ENCODE measurements around the gene GPR137B. TPM values are rescaled to one million over a fixed set of nuclear protein-coding genes. Genes with fewer than 3 reads are reported as not detected.

Gene GPR137B
- total RNA-seq, 1 experiment from 2014 or later: 11.4 TPM

GRCh38 chr1:236128646-236129178, 13.6 kb upstream of the GPR137B start:
- no peaks in the 10 kb centered on the region for H3K9me3 ChIP-seq (ENCODE audit: control insufficient read depth in 1 of 2, insufficient read depth in 1 of 2, low read depth in 1 of 2, low read length in 2 of 2)
- DNase-seq (ENCODE audit: low read depth, low spot score) (no peak), ATAC-seq (no peak)
- TF ChIP-seq TCF7L2 (IDR thresholded peaks at IDR 0.05; ENCODE audit: borderline replicate concordance, extremely low read depth, insufficient read depth, insufficient read length) (no peak), POLR2A (IDR thresholded peaks at IDR 0.05; ENCODE audit: borderline replicate concordance, extremely low read depth, insufficient read depth, insufficient read length) (no peak), FOSL1 (IDR thresholded peaks at IDR 0.05; ENCODE audit: low read depth) (no peak), EZH2phosphoT487 (IDR thresholded peaks at IDR 0.05; ENCODE audit: borderline replicate concordance) (no peak), YY1 (IDR thresholded peaks at IDR 0.05; ENCODE audit: extremely low read depth, insufficient replicate concordance, low read depth, low read length) (no peak), SP1 (IDR thresholded peaks at IDR 0.05; ENCODE audit: low read depth) (no peak), ZFX (IDR thresholded peaks at IDR 0.05) (no peak), EGR1 (IDR thresholded peaks at IDR 0.05; ENCODE audit: low read depth) (no peak), SRF (IDR thresholded peaks at IDR 0.05; ENCODE audit: low read depth) (no peak), ELF1 (IDR thresholded peaks at IDR 0.05; ENCODE audit: borderline replicate concordance, low read depth) (no peak), CBX3 (IDR thresholded peaks at IDR 0.05; ENCODE audit: low read depth) (no peak), MAX (IDR thresholded peaks at IDR 0.05) (no peak), REST (IDR thresholded peaks at IDR 0.05; ENCODE audit: low read depth) (no peak), RAD21 (IDR thresholded peaks at IDR 0.05; ENCODE audit: low read depth) (no peak), CEBPB (IDR thresholded peaks at IDR 0.05; ENCODE audit: low read depth) (no peak), POLR2AphosphoS5 (IDR thresholded peaks at IDR 0.05; ENCODE audit: low read depth, low read length) (no peak), ATF3 (IDR thresholded peaks at IDR 0.05) (no peak)
- no peaks in the 10 kb centered on the region for H4K20me1 ChIP-seq (ENCODE audit: insufficient read depth)
- no peak overlapping the region for H3K9ac ChIP-seq (ENCODE audit: low read length)
- no peaks in the 10 kb centered on the region for H3K9me2 ChIP-seq (ENCODE audit: insufficient read depth)
- H3K79me2 ChIP-seq (ENCODE audit: insufficient read depth, low read length): no peaks in the 10 kb centered on the region
- ChIA-PET POLR2A (no interaction called here), CTCF (no interaction called here), RAD21 (ENCODE audit: low non-redundant PET in 1 of 2, low total read pairs in 2 of 2, uncharacterized antibody in 2 of 2, unreplicated experiment in 2 of 2) (no interaction called here)
- H3K27ac ChIP-seq (ENCODE audit: low read depth, low read length): no peak overlapping the region
- H2AFZ ChIP-seq (ENCODE audit: low read depth, low read length, poor library complexity, severe bottlenecking): no peak overlapping the region
- no peaks in the 10 kb centered on the region for H3K27me3 ChIP-seq (ENCODE audit: insufficient read depth, low read length)
- no peaks in the 10 kb centered on the region for H3K36me3 ChIP-seq (ENCODE audit: control insufficient read depth in 1 of 2, insufficient read depth in 2 of 2, low read length in 2 of 2)
- no peak overlapping the region for H3K4me2 ChIP-seq (ENCODE audit: low read length)
- no TSS peak for BruUV-seq (replicated peaks)
- no peak overlapping the region for H3K4me3 ChIP-seq (replicated peaks in 1 of 2; ENCODE audit: low read depth in 1 of 2, low read length in 2 of 2)
- H3K4me1 ChIP-seq (ENCODE audit: control insufficient read depth in 1 of 2, insufficient read depth in 2 of 2, low read length in 2 of 2): no peaks in the 10 kb centered on the region
- intact Hi-C loops (cut with micrococcal nuclease): no loop called here

All from HCT116 (cell line).